ENCODE results near the gene ERCC6. TPM values are rescaled to one million over a fixed set of nuclear protein-coding genes. Genes with fewer than 3 reads are reported as not detected.

ERCC6 gene
- total RNA-seq, 1 donor, result 54.3 TPM

GRCh38 chr10:49578392-49578791, 39.5 kb upstream of the ERCC6 start:
- H4K20me1 ChIP-seq (ENCODE audit: insufficient read depth, low read length), result no peaks in the 10 kb centered on the region
- no peak overlapping the region for H3K4me2 ChIP-seq (ENCODE audit: insufficient read depth, low read length)
- no peak overlapping the region for H2AFZ ChIP-seq (ENCODE audit: low read length)
- DNase-seq (ENCODE audit: insufficient read length, low spot score, missing footprints), result no peak
- no peak overlapping the region for H3K27ac ChIP-seq (ENCODE audit: low read depth, low read length)
- no peaks in the 10 kb centered on the region for H3K9me3 ChIP-seq (ENCODE audit: low read depth, low read length)
- no peak overlapping the region for H3K4me3 ChIP-seq (ENCODE audit: insufficient read depth, low read length)
- H3K79me2 ChIP-seq (ENCODE audit: insufficient read depth, low read length), result no peaks in the 10 kb centered on the region
- H3K36me3 ChIP-seq (ENCODE audit: insufficient read depth, low read length), result no peaks in the 10 kb centered on the region
- no peaks in the 10 kb centered on the region for H3K4me1 ChIP-seq (ENCODE audit: insufficient read depth, low read length)
- no peak for TF ChIP-seq CTCF (IDR thresholded peaks at IDR 0.05; ENCODE audit: extremely low read depth, low read depth, low read length)
- H3K27me3 ChIP-seq (ENCODE audit: insufficient read depth, low read length), result no peaks in the 10 kb centered on the region

- Histone ChIP-seq H2AFZ (ENCODE audit: low read length) (no peak overlapping the region), H3K4me1 (ENCODE audit: insufficient read depth, low read length) (no peaks in the 10 kb centered on the region), H3K4me3 (ENCODE audit: insufficient read depth, low read length) (no peak overlapping the region), H3K27me3 (ENCODE audit: insufficient read depth, low read length) (no peaks in the 10 kb centered on the region), H4K20me1 (ENCODE audit: insufficient read depth, low read length) (no peaks in the 10 kb centered on the region), H3K27ac (ENCODE audit: low read depth, low read length) (no peak overlapping the region), H3K36me3 (ENCODE audit: insufficient read depth, low read length) (no peaks in the 10 kb centered on the region), H3K79me2 (ENCODE audit: insufficient read depth, low read length) (no peaks in the 10 kb centered on the region), H3K9me3 (ENCODE audit: low read depth, low read length) (no peaks in the 10 kb centered on the region), H3K4me2 (ENCODE audit: insufficient read depth, low read length) (no peak overlapping the region)
- TF ChIP-seq CTCF (IDR thresholded peaks at IDR 0.05; ENCODE audit: extremely low read depth, low read depth, low read length), result no peak
- DNase-seq (ENCODE audit: insufficient read length, low spot score, missing footprints), result no peak
Observed at GRCh38 chr10:49577182-49577925, 38.4 kb upstream of the ERCC6 start.

- H3K27ac ChIP-seq (ENCODE audit: low read depth, low read length), result no peak overlapping the region
- no peak for DNase-seq (ENCODE audit: insufficient read length, low spot score, missing footprints)
- H3K4me1 ChIP-seq (ENCODE audit: insufficient read depth, low read length), result peaks cover 9% of the 10 kb centered on the region
- no peaks in the 10 kb centered on the region for H3K79me2 ChIP-seq (ENCODE audit: insufficient read depth, low read length)
- no peak overlapping the region for H2AFZ ChIP-seq (ENCODE audit: low read length)
- no peaks in the 10 kb centered on the region for H3K9me3 ChIP-seq (ENCODE audit: low read depth, low read length)
- no peak overlapping the region for H3K4me3 ChIP-seq (ENCODE audit: insufficient read depth, low read length)
- H3K4me2 ChIP-seq (ENCODE audit: insufficient read depth, low read length), result no peak overlapping the region
- no peaks in the 10 kb centered on the region for H4K20me1 ChIP-seq (ENCODE audit: insufficient read depth, low read length)
- no peaks in the 10 kb centered on the region for H3K27me3 ChIP-seq (ENCODE audit: insufficient read depth, low read length)
- TF ChIP-seq CTCF (IDR thresholded peaks at IDR 0.05; ENCODE audit: extremely low read depth, low read depth, low read length), result no peak
- no peaks in the 10 kb centered on the region for H3K36me3 ChIP-seq (ENCODE audit: insufficient read depth, low read length)
Observed at GRCh38 chr10:49575489-49576072, 36.7 kb upstream of the ERCC6 start.

- peaks cover 31% of the 10 kb centered on the region for H3K4me1 ChIP-seq (ENCODE audit: insufficient read depth, low read length)
- no peak overlapping the region for H2AFZ ChIP-seq (ENCODE audit: low read length)
- H3K4me2 ChIP-seq (ENCODE audit: insufficient read depth, low read length), result no peak overlapping the region
- no peak for TF ChIP-seq CTCF (IDR thresholded peaks at IDR 0.05; ENCODE audit: extremely low read depth, low read depth, low read length)
- no peak overlapping the region for H3K27ac ChIP-seq (ENCODE audit: low read depth, low read length)
- H3K79me2 ChIP-seq (ENCODE audit: insufficient read depth, low read length), result no peaks in the 10 kb centered on the region
- H3K4me3 ChIP-seq (ENCODE audit: insufficient read depth, low read length), result no peak overlapping the region
- no peak for DNase-seq (ENCODE audit: insufficient read length, low spot score, missing footprints)
- H3K9me3 ChIP-seq (ENCODE audit: low read depth, low read length), result peaks cover 2% of the 10 kb centered on the region
- H3K27me3 ChIP-seq (ENCODE audit: insufficient read depth, low read length), result no peaks in the 10 kb centered on the region
- H3K36me3 ChIP-seq (ENCODE audit: insufficient read depth, low read length), result no peaks in the 10 kb centered on the region
- H4K20me1 ChIP-seq (ENCODE audit: insufficient read depth, low read length), result no peaks in the 10 kb centered on the region
Observed at GRCh38 chr10:49572594-49573114, 33.7 kb upstream of the ERCC6 start.

Data from osteoblast (primary cell).